SK-N-SH treated with all-trans-retinoic acid at 6 μM for 48 hours (cell line): ENCODE data around the gene PARP2.

Source experiments
- CREB5 ChIP-seq: fragments of 250-450 bp; sonication (Bioruptor Pico); IDR thresholded peaks from 2 replicates; pipeline ENCODE4 v1.5.1; 2020; ENCODE audit warnings: low read depth, mild to moderate bottlenecking, moderate library complexity
- GLIS3 ChIP-seq: fragments of 250-450 bp; sonication (Bioruptor Pico); IDR thresholded peaks from 2 replicates; pipeline ENCODE4 v1.5.0; 2020; ENCODE audit warnings: mild to moderate bottlenecking, moderate library complexity
- ISL1 ChIP-seq: fragments of 250-450 bp; sonication (Bioruptor Pico); IDR thresholded peaks from 2 replicates; pipeline ENCODE4 v2.1.2; 2022; ENCODE audit warnings: mild to moderate bottlenecking, moderate library complexity
- PATZ1 ChIP-seq: fragments of 250-450 bp; sonication (Bioruptor Pico); IDR thresholded peaks from 2 replicates; pipeline ENCODE4 v1.8.0; 2020; ENCODE audit warnings: mild to moderate bottlenecking, moderate library complexity, borderline replicate concordance
- PPARA ChIP-seq: fragments of 250-450 bp; sonication (Bioruptor Pico); IDR thresholded peaks from 2 replicates; pipeline ENCODE4 v1.5.0; 2020; ENCODE audit warnings: mild to moderate bottlenecking, borderline replicate concordance
- RARB ChIP-seq: fragments of 250-450 bp; sonication (Bioruptor Pico); IDR thresholded peaks from 2 replicates; pipeline ENCODE4 v1.8.0; 2021; ENCODE audit warnings: mild to moderate bottlenecking, moderate library complexity
- TCF4 ChIP-seq: fragments of 250-450 bp; sonication (Bioruptor Pico); IDR thresholded peaks from 2 replicates; pipeline ENCODE4 v1.8.0; 2021; ENCODE audit warnings: mild to moderate bottlenecking, moderate library complexity, borderline replicate concordance
- TOX ChIP-seq: fragments of 250-450 bp; sonication (Bioruptor Pico); IDR thresholded peaks from 2 replicates; pipeline ENCODE4 v1.8.0; 2021; ENCODE audit warnings: mild to moderate bottlenecking, moderate library complexity, borderline replicate concordance
- ZFP3 ChIP-seq: fragments of 250-450 bp; sonication (Bioruptor Pico); IDR thresholded peaks from 2 replicates; pipeline ENCODE4 v1.5.0; 2020; ENCODE audit warnings: mild to moderate bottlenecking, moderate library complexity
- ZNF70 ChIP-seq: fragments of 450-650 bp; formaldehyde crosslinking; IDR thresholded peaks from 2 replicates; pipeline ENCODE4 v1.5.0; 2020; ENCODE audit warnings: mild to moderate bottlenecking, moderate library complexity
- TF ChIP-seq, protein P1 (sequence below): fragments of 250-450 bp; sonication (Bioruptor Pico); IDR thresholded peaks from 2 replicates; pipeline ENCODE4 v1.5.0; 2020; ENCODE audit warnings: mild to moderate bottlenecking, moderate library complexity
- TF ChIP-seq, protein P2 (sequence below): fragments of 250-450 bp; sonication (Bioruptor Pico); IDR thresholded peaks from 2 replicates; pipeline ENCODE4 v1.5.1; 2021; ENCODE audit warnings: mild to moderate bottlenecking, moderate library complexity

- TF ChIP-seq, protein P1, sequence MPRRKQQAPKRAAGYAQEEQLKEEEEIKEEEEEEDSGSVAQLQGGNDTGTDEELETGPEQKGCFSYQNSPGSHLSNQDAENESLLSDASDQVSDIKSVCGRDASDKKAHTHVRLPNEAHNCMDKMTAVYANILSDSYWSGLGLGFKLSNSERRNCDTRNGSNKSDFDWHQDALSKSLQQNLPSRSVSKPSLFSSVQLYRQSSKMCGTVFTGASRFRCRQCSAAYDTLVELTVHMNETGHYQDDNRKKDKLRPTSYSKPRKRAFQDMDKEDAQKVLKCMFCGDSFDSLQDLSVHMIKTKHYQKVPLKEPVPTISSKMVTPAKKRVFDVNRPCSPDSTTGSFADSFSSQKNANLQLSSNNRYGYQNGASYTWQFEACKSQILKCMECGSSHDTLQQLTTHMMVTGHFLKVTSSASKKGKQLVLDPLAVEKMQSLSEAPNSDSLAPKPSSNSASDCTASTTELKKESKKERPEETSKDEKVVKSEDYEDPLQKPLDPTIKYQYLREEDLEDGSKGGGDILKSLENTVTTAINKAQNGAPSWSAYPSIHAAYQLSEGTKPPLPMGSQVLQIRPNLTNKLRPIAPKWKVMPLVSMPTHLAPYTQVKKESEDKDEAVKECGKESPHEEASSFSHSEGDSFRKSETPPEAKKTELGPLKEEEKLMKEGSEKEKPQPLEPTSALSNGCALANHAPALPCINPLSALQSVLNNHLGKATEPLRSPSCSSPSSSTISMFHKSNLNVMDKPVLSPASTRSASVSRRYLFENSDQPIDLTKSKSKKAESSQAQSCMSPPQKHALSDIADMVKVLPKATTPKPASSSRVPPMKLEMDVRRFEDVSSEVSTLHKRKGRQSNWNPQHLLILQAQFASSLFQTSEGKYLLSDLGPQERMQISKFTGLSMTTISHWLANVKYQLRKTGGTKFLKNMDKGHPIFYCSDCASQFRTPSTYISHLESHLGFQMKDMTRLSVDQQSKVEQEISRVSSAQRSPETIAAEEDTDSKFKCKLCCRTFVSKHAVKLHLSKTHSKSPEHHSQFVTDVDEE (CRISPR knock-in tag), result no peak
- TF ChIP-seq PATZ1 (CRISPR knock-in tag) (no peak), CREB5 (CRISPR knock-in tag) (no peak), TCF4 (no peak), PPARA (CRISPR knock-in tag) (no peak), TOX (CRISPR knock-in tag) (no peak), GLIS3 (CRISPR knock-in tag) (no peak), ISL1 (CRISPR knock-in tag) (no peak), RARB (CRISPR knock-in tag) (no peak), ZFP3 (CRISPR knock-in tag) (no peak), ZNF70 (CRISPR knock-in tag) (no peak)
- TF ChIP-seq, protein P2, sequence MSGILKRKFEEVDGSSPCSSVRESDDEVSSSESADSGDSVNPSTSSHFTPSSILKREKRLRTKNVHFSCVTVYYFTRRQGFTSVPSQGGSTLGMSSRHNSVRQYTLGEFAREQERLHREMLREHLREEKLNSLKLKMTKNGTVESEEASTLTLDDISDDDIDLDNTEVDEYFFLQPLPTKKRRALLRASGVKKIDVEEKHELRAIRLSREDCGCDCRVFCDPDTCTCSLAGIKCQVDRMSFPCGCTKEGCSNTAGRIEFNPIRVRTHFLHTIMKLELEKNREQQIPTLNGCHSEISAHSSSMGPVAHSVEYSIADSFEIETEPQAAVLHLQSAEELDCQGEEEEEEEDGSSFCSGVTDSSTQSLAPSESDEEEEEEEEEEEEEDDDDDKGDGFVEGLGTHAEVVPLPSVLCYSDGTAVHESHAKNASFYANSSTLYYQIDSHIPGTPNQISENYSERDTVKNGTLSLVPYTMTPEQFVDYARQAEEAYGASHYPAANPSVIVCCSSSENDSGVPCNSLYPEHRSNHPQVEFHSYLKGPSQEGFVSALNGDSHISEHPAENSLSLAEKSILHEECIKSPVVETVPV, result no peak
Observed at GRCh38 chr14:20350282-20350681, 6.8 kb downstream of the PARP2 start.
